Small intestine (tissue), 7 donors: Measurements from ENCODE around the gene IL18BP. TPM values are rescaled to one million over a fixed set of nuclear protein-coding genes. Genes with fewer than 3 reads are reported as not detected.

ENCODE experiments used
- DNase-seq, 2 donors: peaks; one replicate each; pipeline versions ENCODE4 v3.0.0 to v3.0.0-alpha.2; 2013
- FAIRE-seq: peaks from 2 replicates; lab custom pipeline; 2012; peaks lifted over from hg19 to GRCh38; lab: Jason Lieb, UNC
- H3K27ac ChIP-seq, 3 donors: one replicate each; pipeline ENCODE4 v1.5.1; 2013; ENCODE audit warnings: low read length in 2 of 3, mild to moderate bottlenecking in 2 of 3, control low read depth in 1 of 3, inconsistent platforms in 1 of 3, low read depth in 1 of 3, moderate library complexity in 1 of 3
- H3K27me3 ChIP-seq, 3 donors: one replicate each; pipeline ENCODE4 v1.6.1; 2013; ENCODE audit warnings: low read length in 3 of 3, inconsistent platforms in 1 of 3; ENCODE audit not compliant: control insufficient read depth in 3 of 3, insufficient read depth in 3 of 3
- H3K36me3 ChIP-seq, 3 donors: one replicate each; pipeline ENCODE4 v1.6.1; 2013; ENCODE audit warnings: low read length in 3 of 3, inconsistent platforms in 1 of 3, low read depth in 1 of 3, mild to moderate bottlenecking in 1 of 3, moderate library complexity in 1 of 3; ENCODE audit not compliant: control insufficient read depth in 3 of 3, insufficient read depth in 2 of 3
- H3K4me1 ChIP-seq, 3 donors: one replicate each; pipeline ENCODE4 v1.6.1; 2013; ENCODE audit warnings: low read length in 2 of 3, inconsistent platforms in 1 of 3, low read depth in 1 of 3, mild to moderate bottlenecking in 1 of 3, moderate library complexity in 1 of 3; ENCODE audit not compliant: control insufficient read depth in 3 of 3, insufficient read depth in 2 of 3
- H3K4me3 ChIP-seq, 3 donors: one replicate each; pipeline ENCODE4 v1.5.1; 2013; ENCODE audit warnings: low read length in 3 of 3, control low read depth in 1 of 3, inconsistent platforms in 1 of 3, low read depth in 1 of 3, mild to moderate bottlenecking in 1 of 3, moderate library complexity in 1 of 3
- H3K9me3 ChIP-seq, 2 donors: one replicate each; pipeline ENCODE4 v1.6.1; 2013; ENCODE audit warnings: low read depth in 1 of 2, low read length in 1 of 2; ENCODE audit not compliant: control insufficient read depth in 2 of 2, insufficient read depth in 1 of 2
- WGBS, 3 donors: extraction: QIAGEN DNeasy Blood & Tissue Kit; methylation state at CpG; one replicate each; pipeline ENCODE4 v1.1.7; 2013; 5-methylcytosine and 5-hydroxymethylcytosine counted together
- polyA plus RNA-seq, 4 donors: library from polyadenylated mRNA; stranded (reverse) in 3 of 4; unstranded in 1 of 4; fragments of 200-250 nt in 3 of 4; fragments of 120-200 nt in 1 of 4; gene quantifications; one replicate each; pipeline versions ENCODE4 v1.2.1 to v1.2.3, GENCODE V29; 2013
- donor health status: healthy with polysubstance abuse.
- donor health status: control.
- donor health status: control.
- donor health status: Bipolar disorder and iron deficiency.
- donor health status: healthy.

The IL18BP gene
- polyA plus RNA-seq, 4 donors: 3.2 to 9.6 (median 7.2) TPM

GRCh38 chr11:71971680-71972079 lies 27.0 kb upstream of the IL18BP start:
- Histone ChIP-seq H3K4me3 (no peak overlapping the region), H3K36me3 (peaks cover under 1 to 21% (median 11%) of the 10 kb centered on the region in 3 donors), H3K9me3 (no peaks in the 10 kb centered on the region), H3K27me3 (no peaks in the 10 kb centered on the region), H3K27ac (no peak overlapping the region), H3K4me1 (no peaks in the 10 kb centered on the region)
- 96 to 100% (median 96%) methylated on average over 2 of the region's 2 CpGs for WGBS, 3 donors
- no peak for DNase-seq
- no peak for FAIRE-seq

DNA sequence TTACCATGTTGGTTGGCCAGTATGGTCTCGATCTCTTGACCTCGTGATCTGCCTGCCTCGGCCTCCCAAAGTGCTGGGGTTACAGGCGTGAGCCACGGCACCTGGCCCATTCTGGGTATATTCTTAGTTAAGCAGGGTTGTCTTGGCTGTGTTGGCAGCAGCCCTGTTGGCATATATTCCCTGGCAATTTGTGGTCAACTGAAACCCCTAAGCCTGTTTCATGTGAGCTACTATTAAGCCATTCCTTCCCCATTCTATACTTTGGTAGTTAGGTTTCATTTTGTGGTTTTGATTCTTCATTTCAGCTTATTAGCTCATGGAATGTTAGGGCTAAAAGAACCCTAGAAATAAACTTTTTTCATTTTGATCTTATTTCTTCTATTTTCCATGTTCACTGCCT lies 22.2 kb upstream of the IL18BP start:
- no peak overlapping the region for H3K4me3 ChIP-seq
- no peaks in the 10 kb centered on the region for H3K4me1 ChIP-seq
- no peak for FAIRE-seq
- no peak for DNase-seq
- no peaks in the 10 kb centered on the region for H3K27me3 ChIP-seq
- WGBS, 3 donors: 94 to 98% (median 97%) methylated on average over 5 of the region's 5 CpGs
- peaks cover 2 to 15% (median 9%) of the 10 kb centered on the region in 3 donors for H3K36me3 ChIP-seq
- no peaks in the 10 kb centered on the region for H3K9me3 ChIP-seq
- H3K27ac ChIP-seq: no peak overlapping the region

- peaks cover 2 to 15% (median 9%) of the 10 kb centered on the region in 3 donors for H3K36me3 ChIP-seq
- DNase-seq (no peak), FAIRE-seq (no peak)
- H3K4me1 ChIP-seq: no peaks in the 10 kb centered on the region
- no peaks in the 10 kb centered on the region for H3K27me3 ChIP-seq
- H3K4me3 ChIP-seq: no peak overlapping the region
- H3K9me3 ChIP-seq: no peaks in the 10 kb centered on the region
- 65 to 80% (median 68%) methylated on average over 1 of the region's 1 CpG for whole genome bisulfite sequencing, 3 donors
- H3K27ac ChIP-seq: no peak overlapping the region
These were observed 21.6 kb upstream of the IL18BP start for GRCh38 chr11:71977090-71977489.

GRCh38 chr11:71977743-71978418 lies 20.8 kb upstream of the IL18BP start:
- no peaks in the 10 kb centered on the region for H3K9me3 ChIP-seq
- 57 to 61% (median 58%) methylated on average over 7 of the region's 7 CpGs for WGBS, 3 donors
- H3K4me3 ChIP-seq: no peak overlapping the region
- DNase-seq (peak; percentile 59 to 71), FAIRE-seq (no peak)
- H3K27ac ChIP-seq: no peak overlapping the region
- no peaks in the 10 kb centered on the region for H3K4me1 ChIP-seq
- no peaks in the 10 kb centered on the region for H3K27me3 ChIP-seq
- peaks cover 2 to 16% (median 9%) of the 10 kb centered on the region in 3 donors for H3K36me3 ChIP-seq

DNA sequence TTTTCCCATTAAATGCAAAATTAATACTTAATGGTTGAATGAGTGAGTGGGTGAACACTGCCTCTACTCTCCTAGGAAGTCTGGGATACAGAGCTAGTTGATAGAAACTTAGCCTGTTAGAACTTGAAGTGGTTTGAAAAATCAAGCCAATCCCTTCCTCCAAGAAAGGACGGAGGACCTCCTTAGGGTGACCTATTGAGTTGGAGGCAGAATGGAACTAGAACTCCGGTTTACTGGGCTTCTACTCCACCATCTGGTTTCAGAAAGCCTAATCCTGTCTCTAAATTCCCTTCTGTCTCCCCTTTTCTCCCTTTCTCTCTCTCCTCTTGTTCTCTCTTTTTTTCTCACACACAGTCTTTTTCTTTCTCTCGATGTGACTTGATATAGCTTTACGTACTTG lies 19.6 kb upstream of the IL18BP start:
- Histone ChIP-seq H3K4me3 (no peak overlapping the region), H3K9me3 (no peaks in the 10 kb centered on the region), H3K27ac (no peak overlapping the region), H3K4me1 (no peaks in the 10 kb centered on the region), H3K36me3 (peaks cover 4 to 19% (median 11%) of the 10 kb centered on the region in 3 donors), H3K27me3 (no peaks in the 10 kb centered on the region)
- FAIRE-seq: no peak
- 92 to 97% (median 95%) methylated on average over 4 of the region's 4 CpGs for WGBS, 3 donors
- no peak for DNase-seq

- FAIRE-seq (no peak), DNase-seq (no peak)
- no peaks in the 10 kb centered on the region for H3K27me3 ChIP-seq
- H3K27ac ChIP-seq: no peak overlapping the region
- no peaks in the 10 kb centered on the region for H3K9me3 ChIP-seq
- no peak overlapping the region for H3K4me3 ChIP-seq
- 85 to 94% (median 91%) methylated on average over 3 of the region's 3 CpGs for WGBS, 3 donors
- H3K4me1 ChIP-seq: no peaks in the 10 kb centered on the region
- H3K36me3 ChIP-seq: peaks cover 4 to 24% (median 11%) of the 10 kb centered on the region in 3 donors
These were observed 19.1 kb upstream of the IL18BP start for GRCh38 chr11:71979602-71980001.

GRCh38 chr11:71986131-71986530 lies 12.6 kb upstream of the IL18BP start:
- 79 to 95% (median 92%) methylated on average over 2 of the region's 2 CpGs for WGBS, 3 donors
- no peaks in the 10 kb centered on the region for H3K27me3 ChIP-seq
- H3K4me3 ChIP-seq: no peak overlapping the region
- peaks cover 2 to 38% (median 4%) of the 10 kb centered on the region in 3 donors for H3K36me3 ChIP-seq
- no peaks in the 10 kb centered on the region for H3K9me3 ChIP-seq
- no peak overlapping the region for H3K27ac ChIP-seq
- DNase-seq (no peak), FAIRE-seq (no peak)
- H3K4me1 ChIP-seq: no peaks in the 10 kb centered on the region

- H3K36me3 ChIP-seq: peaks cover 2 to 40% (median 4%) of the 10 kb centered on the region in 3 donors
- no peak overlapping the region for H3K27ac ChIP-seq
- WGBS, 3 donors: 43 to 50% (median 43%) methylated on average over 2 of the region's 2 CpGs
- H3K27me3 ChIP-seq: no peaks in the 10 kb centered on the region
- FAIRE-seq (no peak), DNase-seq (no peak)
- H3K4me3 ChIP-seq: no peak overlapping the region
- H3K4me1 ChIP-seq: no peaks in the 10 kb centered on the region
- H3K9me3 ChIP-seq: no peaks in the 10 kb centered on the region
These were observed 11.2 kb upstream of the IL18BP start for GRCh38 chr11:71987521-71987920.

DNA sequence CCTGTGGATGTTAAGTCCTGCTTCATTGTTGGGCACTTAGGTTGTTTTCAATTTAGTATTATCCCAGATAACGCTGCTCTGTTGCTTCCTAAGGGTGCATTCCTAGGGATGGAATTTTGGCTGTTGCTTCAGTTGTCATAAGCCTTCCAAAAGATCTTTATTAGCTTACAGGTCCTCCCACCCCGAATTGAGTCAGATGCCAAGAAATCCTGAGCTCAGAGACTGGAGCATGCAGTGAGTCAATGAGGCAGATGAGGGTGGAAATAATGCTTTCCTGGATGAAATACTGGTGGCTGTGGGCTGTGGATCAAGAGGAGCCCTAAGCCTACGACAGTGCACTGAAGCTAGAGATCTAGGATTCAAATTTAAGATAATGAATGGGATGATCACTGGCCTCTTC lies 10.7 kb upstream of the IL18BP start:
- FAIRE-seq (no peak), DNase-seq (no peak)
- Histone ChIP-seq H3K4me1 (no peaks in the 10 kb centered on the region), H3K9me3 (no peaks in the 10 kb centered on the region), H3K36me3 (peaks cover 2 to 38% (median 4%) of the 10 kb centered on the region in 3 donors), H3K27ac (no peak overlapping the region), H3K4me3 (no peak overlapping the region), H3K27me3 (no peaks in the 10 kb centered on the region)
- 72 to 91% (median 88%) methylated on average over 3 of the region's 3 CpGs for WGBS, 3 donors
